Breast epithelium (tissue), 3 donors: ENCODE data around the gene TMEM74B.

Source experiments
- CTCF ChIP-seq, 3 donors: fragments of 450-650 bp; IDR thresholded peaks; one replicate each; pipeline ENCODE4 v1.5.1; 2016 to 2017; ENCODE audit warnings: antibody characterized with exemption in 3 of 3, mild to moderate bottlenecking in 3 of 3, moderate library complexity in 3 of 3
- POLR2A ChIP-seq: fragments of 450-650 bp; IDR thresholded peaks from one replicate; pipeline ENCODE4 v1.6.1; 2016; ENCODE audit warnings: antibody characterized with exemption, mild to moderate bottlenecking, moderate library complexity
- POLR2AphosphoS5 ChIP-seq, 3 donors: sonication (generic); formaldehyde crosslinking; IDR thresholded peaks; one replicate each; pipeline ENCODE4 v1.6.1; 2017; ENCODE audit warnings: antibody characterized with exemption in 3 of 3

DNA sequence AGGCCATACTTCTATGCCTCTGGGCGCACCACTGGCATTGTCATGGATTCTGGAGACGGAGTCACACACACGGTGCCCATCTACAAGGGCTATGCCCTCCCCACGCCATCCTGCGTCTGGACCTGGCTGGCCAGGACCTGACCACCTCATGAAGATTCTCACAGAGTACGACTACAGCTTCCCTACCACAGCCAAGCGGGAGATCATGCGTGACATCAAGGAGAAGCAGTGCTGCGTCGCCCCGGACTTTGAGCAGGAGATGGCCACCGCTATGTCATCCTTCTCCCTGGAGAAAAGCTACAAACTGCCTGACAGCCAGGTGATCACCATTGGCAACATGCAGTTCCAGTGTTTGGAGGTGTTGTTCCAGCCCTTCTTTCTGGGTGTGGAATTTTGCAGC lies 23.8 kb downstream of the TMEM74B start:
- TF ChIP-seq CTCF (IDR thresholded peaks at IDR 0.05), result no peak
- no peak for TF ChIP-seq POLR2A
- TF ChIP-seq POLR2AphosphoS5 (IDR thresholded peaks at IDR 0.05), result no peak
